Suppressor macrophage treated with lipopolysaccharide for 4 hours (primary cell): ENCODE data around the gene KLHL29.

Source experiments
- DNase-seq: peaks from one replicate; pipeline ENCODE4 v3.0.0-alpha.2; 2020

Gene KLHL29

GRCh38 chr2:23423062-23423872, 38.3 kb downstream of the KLHL29 start:
- DNase-seq = no peak

GRCh38 chr2:23423873-23424680, 39.1 kb downstream of the KLHL29 start:
- no peak for DNase-seq

DNA sequence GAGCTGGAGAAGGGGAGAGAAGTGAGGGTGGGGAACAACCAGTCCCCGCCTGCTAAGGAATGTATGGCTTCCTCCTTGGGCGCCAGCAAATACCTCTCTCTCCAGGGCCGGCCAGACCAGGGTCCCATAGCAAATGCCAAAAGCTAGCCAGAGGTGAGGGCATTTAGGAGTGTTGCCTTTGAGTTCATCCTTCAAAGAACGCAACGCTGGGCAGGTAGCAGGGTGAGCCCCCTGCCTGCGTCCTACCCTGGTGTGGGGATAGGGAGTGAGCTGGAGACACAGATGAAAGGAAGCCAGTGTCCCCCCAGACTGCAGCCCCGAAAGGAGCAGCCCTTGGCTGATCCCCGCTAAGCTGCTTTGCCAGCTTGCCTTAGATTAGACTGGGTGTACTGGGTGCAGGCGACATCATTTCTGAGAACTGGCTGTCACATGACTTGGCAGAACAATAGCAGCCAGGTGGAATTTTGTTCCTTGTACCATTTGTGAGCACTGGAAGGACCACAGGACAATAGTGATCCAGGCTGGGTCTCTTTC, 40.4 kb downstream of the KLHL29 start:
- no peak for DNase-seq

DNA sequence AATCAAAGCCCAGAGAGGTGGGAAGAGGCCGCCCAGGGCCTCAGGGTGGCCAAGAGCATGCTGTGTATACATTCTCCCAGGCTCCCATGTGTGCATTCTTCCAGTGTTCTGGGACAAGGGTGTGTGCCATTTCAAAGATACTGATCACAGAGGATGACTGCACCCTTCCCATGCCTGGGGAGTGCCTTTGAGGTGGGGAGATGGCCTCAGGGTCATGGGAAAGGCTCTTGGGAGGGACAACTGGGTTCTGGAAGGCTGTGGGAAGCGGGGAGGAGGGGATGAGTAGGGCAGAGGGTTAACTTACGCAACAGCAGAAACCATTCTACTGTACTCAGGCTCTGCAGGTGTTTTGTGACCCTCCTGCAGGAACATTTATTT, 40.9 kb downstream of the KLHL29 start:
- no peak for DNase-seq

DNA sequence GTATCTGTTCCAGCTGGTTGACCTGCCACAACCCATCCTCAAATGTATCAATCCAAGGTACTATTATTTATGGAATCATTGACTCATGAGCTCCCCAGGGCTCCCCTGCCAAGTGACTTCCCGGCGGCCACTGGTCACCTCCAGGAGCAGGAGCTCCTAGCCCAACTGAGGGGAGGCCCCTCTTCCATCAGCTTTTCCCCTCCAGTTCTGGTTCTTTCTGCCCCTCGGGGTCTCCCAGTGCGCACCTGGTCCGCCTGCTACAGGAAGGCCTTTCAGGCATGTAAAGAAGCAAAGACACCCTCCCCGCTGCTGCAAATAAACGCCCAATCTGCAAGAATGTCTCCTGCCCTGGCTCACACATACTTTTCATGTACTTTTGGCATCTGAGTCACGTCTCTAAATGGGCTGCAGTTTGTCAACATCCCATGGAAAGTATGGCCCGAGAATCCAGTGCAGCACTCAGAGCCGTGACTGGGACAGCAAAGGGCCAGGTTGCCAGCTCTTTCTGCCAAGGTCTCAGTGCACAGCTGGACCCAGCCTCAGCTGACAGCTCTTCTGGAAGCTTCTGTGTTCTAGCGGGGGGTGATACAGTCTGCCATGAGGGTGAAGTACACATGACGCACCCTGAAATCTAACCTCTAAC, 41.4 kb downstream of the KLHL29 start:
- no peak for DNase-seq

DNA sequence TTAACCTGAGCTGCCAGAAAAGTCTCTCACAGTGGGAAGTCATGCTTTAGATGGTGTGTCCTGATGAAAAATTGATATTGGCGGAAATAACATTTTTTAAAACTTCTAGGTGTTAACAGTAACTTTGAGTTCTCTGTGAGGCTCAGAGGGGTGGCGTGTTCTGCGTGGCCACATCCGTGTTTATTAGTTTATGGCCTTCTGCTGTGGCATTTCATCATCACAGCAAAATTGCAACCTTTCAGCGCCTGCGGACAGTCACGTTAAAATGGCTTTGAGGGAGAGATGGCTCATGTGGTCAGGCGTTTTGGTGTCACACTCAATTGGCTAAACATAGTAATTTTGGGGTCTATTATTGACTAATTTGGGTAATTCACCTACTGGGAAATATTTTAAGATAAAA, 42.4 kb downstream of the KLHL29 start:
- DNase-seq = no peak

- DNase-seq = no peak
Measured at GRCh38 chr2:23427976-23428375, 43.0 kb downstream of the KLHL29 start.

DNA sequence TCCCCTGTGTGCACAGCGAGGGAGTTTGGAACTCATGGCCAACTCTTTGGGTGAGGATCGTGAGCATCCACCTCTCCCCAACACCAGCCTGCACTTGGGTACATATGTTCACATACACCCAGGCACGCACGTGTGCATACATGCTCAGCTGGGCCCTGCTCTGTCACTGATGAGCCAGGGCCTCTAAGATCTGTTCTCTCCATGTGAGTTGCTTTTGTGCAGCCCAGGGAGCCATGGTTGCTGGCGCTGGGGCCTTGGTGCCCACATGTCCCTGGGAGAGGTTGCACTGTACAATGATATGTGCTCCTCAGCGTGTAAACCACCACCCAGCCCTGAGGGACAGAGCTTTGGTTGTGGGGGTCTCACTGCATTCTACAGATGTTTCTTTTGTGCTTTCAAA, 44.1 kb downstream of the KLHL29 start:
- DNase-seq = no peak

- no peak for DNase-seq
Measured at GRCh38 chr2:23430263-23430662, 45.3 kb downstream of the KLHL29 start.

- DNase-seq = no peak
Measured at GRCh38 chr2:23432531-23432930, 47.6 kb downstream of the KLHL29 start.

GRCh38 chr2:23433282-23433681, 48.3 kb downstream of the KLHL29 start:
- no peak for DNase-seq

DNA sequence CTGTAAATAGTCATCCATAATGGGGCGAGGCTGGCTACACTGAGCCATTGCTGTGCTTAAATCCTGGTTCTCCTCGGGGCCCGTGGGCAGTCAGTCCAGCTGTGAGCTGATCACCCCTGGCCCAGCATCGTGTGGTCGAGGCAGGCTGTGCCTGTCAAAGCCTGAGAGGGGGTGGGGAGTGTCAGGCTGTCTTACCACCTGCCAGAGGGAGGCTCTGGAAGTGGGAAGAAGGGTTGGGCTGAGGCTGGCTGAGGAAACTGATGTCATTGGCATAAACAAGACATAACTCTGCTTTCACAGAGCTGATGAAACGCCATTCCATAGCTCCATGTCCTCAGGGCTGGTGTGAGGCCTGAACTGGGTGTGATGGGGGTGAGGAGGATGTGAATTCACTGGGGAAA, 49.7 kb downstream of the KLHL29 start:
- DNase-seq = no peak

- no peak for DNase-seq
Measured at GRCh38 chr2:23435250-23436035, 50.5 kb downstream of the KLHL29 start.

DNA sequence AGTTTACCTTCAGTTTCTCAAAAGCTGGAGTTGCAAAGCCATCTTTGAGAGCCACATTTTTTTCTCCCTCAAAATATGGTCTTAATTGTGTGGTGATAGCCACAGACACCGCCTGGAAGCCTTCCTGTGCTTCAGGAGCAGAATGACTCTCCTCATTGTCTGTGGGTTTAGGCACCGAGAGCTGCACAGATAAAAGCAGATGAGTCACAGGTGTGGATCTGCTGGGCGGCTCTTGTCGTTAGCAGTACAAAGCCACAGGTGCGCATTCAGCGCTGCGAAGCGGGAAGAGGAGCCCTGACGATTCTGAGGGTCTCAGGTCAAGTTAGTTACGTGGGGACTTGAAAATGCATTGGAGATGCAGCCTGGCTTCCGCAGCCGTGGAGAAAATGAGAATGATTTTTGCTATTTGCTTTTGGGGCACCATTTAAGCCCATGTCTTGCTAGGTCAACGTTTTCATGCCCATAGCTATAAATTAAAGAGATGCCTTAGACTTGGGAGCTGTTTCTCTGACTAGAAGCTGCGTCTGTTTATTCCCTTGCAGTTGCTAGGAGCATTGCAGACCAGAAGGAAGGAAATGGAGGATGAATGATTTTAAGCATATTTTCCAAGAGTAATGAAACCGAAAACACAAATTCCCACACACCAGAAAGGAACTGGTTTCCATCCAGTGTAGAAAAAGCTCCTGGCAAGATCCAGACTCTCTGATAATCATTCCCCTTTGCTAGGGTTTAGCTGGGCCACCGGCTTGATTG, 51.5 kb downstream of the KLHL29 start:
- DNase-seq = no peak

DNA sequence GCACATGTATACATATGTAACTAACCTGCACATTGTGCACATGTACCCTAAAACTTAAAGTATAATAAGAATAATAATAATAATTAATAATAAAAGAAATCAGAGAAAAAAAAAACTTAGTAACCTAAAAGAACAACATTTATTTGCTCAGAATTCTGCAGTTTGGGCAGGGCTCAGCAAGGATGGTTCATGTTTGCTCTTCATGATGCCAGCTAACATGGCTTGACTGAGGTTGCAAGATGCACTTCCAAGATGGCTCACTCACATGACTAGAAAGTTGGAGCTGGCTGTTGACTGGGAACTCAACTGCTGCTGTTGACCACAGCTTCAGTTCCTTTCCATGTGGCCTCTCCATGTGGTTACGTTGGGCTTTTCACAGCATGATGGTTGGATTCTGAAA, 56.4 kb downstream of the KLHL29 start:
- no peak for DNase-seq

DNA sequence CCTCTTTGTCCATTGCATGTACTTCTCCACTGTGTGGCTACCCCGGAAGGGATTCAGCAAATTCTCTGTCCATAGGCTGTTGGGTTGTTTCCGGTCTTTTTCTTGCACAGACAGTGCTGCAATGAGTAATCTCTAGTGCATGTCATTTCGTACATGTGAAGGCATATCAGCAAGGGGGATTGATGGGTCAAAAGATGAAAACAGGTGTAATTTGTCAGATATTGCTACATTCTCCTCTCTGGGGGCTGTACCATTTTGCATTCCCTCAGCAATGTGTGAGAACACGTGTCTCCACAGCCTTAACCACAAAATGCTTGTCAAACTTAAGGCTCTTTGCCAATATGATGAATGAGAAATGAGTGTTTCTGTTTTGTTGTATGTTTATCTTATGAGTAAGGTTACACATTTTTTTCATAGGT, 60.5 kb downstream of the KLHL29 start:
- DNase-seq = no peak

GRCh38 chr2:23446916-23447315, 61.9 kb downstream of the KLHL29 start:
- DNase-seq = no peak

DNA sequence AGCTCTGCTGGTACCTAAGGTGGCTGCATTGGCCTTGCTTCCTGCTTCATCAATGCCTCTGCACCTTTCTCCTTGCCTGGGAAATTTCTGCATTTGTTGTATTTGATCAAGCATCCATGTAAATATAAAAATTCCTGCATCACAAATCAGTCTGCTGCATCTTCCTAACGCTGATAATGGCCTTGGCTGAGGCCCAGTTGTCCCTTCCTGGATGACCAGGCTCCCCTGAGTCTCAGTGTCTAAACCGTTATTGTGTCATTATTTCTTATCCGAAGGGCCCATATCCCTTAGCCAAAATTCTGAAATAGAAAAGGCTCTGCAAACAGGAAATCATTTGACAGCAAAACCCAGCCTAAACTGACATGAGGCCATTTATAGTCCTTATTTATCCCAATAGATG, 62.4 kb downstream of the KLHL29 start:
- no peak for DNase-seq

GRCh38 chr2:23448906-23449305, 63.9 kb downstream of the KLHL29 start:
- DNase-seq = no peak

DNA sequence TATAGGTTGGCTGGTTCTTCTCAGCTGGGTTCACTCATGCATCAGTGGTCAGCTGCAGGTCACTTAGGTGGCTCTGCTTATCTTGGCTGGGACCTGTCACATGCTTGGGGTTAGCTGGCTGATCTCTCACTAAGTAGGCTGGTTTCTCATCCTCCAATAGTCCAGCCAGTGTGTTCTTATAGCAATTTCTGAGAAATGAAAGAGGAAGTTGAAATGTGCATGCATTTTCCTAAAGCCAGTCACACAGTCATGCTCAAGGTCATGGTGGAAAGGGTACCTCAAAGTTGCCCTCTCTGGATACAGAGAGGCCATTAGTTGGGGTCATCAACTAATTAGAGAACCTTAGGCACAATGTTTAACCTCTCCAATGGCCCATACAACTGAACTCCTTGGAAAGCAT, 64.4 kb downstream of the KLHL29 start:
- DNase-seq = peak; percentile 67

DNA sequence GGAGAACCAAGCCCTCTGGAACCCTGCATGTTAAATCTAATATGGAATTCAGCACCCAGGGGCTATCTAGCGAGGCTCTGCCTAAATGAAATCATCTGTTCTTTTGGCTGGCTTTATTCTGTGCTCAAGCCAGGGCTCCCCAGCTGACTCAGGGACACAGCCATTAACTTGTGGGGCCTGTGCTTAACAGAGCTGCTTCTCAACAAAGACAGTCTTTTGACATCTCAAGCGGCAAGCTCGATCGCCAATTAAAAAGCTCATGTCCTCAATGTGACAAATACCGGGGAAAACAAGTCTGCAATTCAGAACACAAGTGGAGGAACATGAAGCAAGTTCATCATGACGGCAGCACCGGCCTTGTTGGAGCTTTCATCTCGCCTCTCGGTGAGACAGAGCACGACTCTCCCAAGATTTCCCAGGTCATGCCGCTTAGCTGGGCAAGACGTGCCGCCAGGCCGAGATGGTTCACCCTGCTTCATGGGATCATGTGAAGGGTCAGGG, 64.9 kb downstream of the KLHL29 start:
- DNase-seq = no peak

DNA sequence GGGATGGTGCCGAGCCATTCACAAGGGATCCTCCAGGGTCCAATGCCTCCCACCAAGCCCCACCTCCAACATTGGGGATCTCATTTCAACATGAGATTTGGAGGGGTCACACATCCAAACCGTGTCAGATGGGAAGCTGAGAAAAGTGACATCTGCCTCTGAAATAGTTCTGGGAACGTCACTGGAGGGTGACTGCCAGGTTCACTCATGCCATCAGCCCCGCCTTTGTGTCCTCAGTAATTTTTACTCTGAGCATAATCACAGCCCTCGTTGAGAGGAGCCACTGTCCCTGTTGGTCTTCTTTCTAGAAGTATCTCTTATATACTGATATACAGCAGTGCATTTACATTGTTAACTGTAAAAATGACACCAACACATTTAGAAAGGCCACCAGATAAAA, 67.4 kb downstream of the KLHL29 start:
- DNase-seq = no peak
